Mesodermal cell (in vitro differentiated cells): ENCODE results near the gene PCGF5.

ENCODE experiments used
- H3K27ac ChIP-seq: 2 replicates; pipeline ENCODE4 v1.7.0; 2013; ENCODE audit warnings: mild to moderate bottlenecking, low read depth, low read length, moderate library complexity; ENCODE audit not compliant: severe bottlenecking
- H3K36me3 ChIP-seq: 2 replicates; pipeline ENCODE4 v1.7.1; 2013; ENCODE audit warnings: mild to moderate bottlenecking, low read length, moderate library complexity; ENCODE audit not compliant: control insufficient read depth, insufficient read depth
- H3K4me1 ChIP-seq: one replicate; pipeline ENCODE4 v1.7.1; 2013; ENCODE audit warnings: mild to moderate bottlenecking, low read length; ENCODE audit not compliant: insufficient read depth, control insufficient read depth, poor library complexity, severe bottlenecking
- H3K4me3 ChIP-seq: 2 replicates; pipeline ENCODE4 v1.7.0; 2013; ENCODE audit warnings: low read length, control low read depth, mild to moderate bottlenecking; ENCODE audit not compliant: insufficient read depth, poor library complexity, severe bottlenecking; ENCODE audit errors: extremely low read depth
- H3K9me3 ChIP-seq: 2 replicates; pipeline ENCODE4 v1.7.1; 2013; ENCODE audit warnings: mild to moderate bottlenecking, low read length, moderate library complexity; ENCODE audit not compliant: control insufficient read depth
- WGBS, 2 experiments: methylation state at CpG; one replicate each; pipeline ENCODE4 v1.1.5; 2013; ENCODE audit warnings: missing lambda C conversion rate in 2 of 2; ENCODE audit not compliant: insufficient coverage in 2 of 2; 5-methylcytosine and 5-hydroxymethylcytosine counted together

The PCGF5 gene

DNA sequence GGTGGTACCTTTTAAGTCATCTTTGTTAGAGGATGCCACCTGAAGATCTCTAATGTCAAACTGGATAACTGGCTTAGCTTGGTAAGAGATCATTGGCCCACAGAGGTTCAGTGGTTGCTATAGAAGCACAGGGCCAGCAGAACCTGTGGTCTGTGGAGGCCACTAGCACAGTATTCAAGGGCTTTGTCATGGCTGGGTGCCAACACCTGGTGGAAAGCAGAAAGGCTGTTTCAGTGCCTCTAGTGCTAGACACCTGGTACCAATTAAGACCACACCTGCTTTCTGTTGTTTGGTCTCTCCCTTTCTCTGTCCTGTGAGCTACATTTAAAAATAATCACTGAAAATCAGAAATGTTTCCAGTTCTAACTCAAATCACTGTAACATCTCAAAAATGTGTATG, 10.0 kb upstream of the PCGF5 start:
- Histone ChIP-seq H3K4me3 (no peak overlapping the region), H3K36me3 (no peaks in the 10 kb centered on the region), H3K9me3 (no peaks in the 10 kb centered on the region), H3K27ac (no peak overlapping the region), H3K4me1 (no peaks in the 10 kb centered on the region)

DNA sequence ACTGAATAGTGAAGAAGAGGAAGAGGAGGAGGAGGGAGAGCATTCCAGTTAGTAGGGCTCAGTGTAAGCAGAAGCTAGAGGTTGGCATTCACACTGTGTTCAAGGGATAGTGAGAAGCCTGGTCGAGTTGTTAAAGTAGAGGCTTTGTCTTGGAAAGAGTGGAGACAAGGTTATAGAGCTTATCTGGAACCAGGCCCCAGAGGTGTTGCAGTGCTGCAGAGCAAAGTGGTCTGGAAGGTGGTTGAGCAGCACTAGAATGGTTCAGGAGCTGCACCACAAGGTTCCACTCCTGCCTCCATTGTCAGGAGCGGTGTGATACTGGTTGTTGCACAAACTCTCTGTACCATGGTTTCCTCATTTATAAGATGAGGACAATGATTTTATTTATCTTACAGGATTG, 8.8 kb upstream of the PCGF5 start:
- WGBS, 2 experiments, result 46 to 47% methylated on average over 1 of the region's 2 CpGs
- no peaks in the 10 kb centered on the region for H3K36me3 ChIP-seq
- H3K27ac ChIP-seq, result no peak overlapping the region
- no peaks in the 10 kb centered on the region for H3K4me1 ChIP-seq
- no peaks in the 10 kb centered on the region for H3K9me3 ChIP-seq
- no peak overlapping the region for H3K4me3 ChIP-seq

DNA sequence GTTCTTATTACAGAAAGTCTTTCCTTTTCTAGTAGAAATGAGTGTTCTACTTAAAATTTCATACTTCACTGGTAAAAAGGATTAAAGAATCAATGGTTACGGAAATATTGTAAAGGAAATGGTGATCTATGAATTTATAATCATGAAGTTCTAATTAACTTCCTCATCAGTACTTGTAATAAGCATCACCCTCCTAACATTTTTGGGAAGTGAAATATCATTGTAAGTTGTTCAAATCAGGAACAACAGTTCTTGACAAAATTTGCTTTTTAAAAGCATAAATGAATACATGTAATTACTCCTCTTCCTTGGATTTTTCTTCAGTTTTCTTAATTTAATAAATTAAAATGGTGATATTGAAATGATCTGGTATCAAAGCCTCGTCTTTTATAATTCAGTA, 5.6 kb upstream of the PCGF5 start:
- no peak overlapping the region for H3K4me3 ChIP-seq
- no peaks in the 10 kb centered on the region for H3K4me1 ChIP-seq
- no peaks in the 10 kb centered on the region for H3K9me3 ChIP-seq
- no peak overlapping the region for H3K27ac ChIP-seq
- no CpG with 5 or more reads among the region's 2 CpGs for WGBS, 2 experiments
- no peaks in the 10 kb centered on the region for H3K36me3 ChIP-seq

DNA sequence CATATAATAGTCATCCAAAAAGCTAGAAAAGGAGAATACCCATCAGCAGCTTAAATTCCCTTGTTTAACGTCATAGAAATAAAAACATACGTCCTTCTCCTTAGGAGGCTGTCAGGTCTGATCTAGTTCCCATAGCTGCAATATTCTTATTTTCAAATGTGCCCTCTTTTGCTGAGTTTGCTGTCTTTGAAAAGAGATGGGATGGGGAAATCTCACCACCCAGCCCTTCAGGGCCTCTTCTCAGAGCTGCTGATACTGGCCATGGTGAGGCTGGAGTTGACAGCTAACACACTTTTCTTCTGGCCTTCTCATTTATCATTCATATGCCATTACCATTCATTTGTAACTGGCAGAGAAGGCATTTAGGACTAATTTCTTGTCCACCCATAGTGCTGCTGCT, 5.1 kb upstream of the PCGF5 start:
- H3K27ac ChIP-seq, result no peak overlapping the region
- H3K36me3 ChIP-seq, result no peaks in the 10 kb centered on the region
- H3K4me3 ChIP-seq, result no peak overlapping the region
- no peaks in the 10 kb centered on the region for H3K4me1 ChIP-seq
- H3K9me3 ChIP-seq, result no peaks in the 10 kb centered on the region
- WGBS, 2 experiments, result 80% methylated on average over 2 of the region's 2 CpGs; no CpG with 5 or more reads in 1 of the 2 experiments

DNA sequence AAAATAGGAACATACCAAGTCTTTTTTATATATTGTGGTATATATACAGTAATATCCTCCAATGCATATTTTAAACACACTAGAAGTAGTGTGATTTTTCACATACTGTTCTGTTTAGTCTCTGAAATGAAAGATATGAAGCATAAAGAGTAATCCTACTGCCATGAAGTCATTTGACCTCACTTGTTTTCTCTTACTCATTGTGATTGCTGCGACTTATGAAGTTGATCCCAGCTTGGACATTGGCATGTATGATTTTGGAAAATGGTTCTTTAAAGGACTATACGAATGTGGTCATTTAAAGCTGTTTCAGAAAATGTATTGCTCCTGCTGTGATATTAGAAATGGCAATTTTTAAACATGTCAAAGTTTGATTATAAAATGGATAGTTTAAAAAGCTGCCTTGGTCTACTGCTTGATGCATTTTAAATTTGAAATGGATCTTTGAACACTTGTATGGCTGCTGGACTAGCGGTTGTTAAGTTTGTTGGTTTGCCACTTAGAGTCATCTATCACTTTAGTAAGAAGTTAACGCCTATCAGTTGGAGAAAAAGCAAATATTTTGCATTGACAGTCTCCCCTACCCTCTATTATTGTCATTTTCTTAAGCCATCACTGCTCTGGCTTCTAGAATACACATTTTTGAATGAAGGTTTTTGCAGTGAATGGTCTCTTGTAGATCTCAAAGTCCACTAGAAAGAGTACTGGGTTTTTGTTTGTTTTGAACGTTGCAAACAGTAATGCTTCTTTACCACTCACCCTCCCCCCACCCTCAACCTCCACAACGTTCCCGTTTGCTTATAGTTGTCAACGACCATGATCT, 881 bp upstream of the PCGF5 start:
- no peak overlapping the region for H3K27ac ChIP-seq
- H3K36me3 ChIP-seq, result peaks cover 6% of the 10 kb centered on the region
- peak overlapping the region; percentile 70 for H3K4me3 ChIP-seq
- H3K4me1 ChIP-seq, result no peaks in the 10 kb centered on the region
- WGBS, 2 experiments, result 91 to 94% methylated on average over 1 to 2 of the region's 8 CpGs
- H3K9me3 ChIP-seq, result no peaks in the 10 kb centered on the region

DNA sequence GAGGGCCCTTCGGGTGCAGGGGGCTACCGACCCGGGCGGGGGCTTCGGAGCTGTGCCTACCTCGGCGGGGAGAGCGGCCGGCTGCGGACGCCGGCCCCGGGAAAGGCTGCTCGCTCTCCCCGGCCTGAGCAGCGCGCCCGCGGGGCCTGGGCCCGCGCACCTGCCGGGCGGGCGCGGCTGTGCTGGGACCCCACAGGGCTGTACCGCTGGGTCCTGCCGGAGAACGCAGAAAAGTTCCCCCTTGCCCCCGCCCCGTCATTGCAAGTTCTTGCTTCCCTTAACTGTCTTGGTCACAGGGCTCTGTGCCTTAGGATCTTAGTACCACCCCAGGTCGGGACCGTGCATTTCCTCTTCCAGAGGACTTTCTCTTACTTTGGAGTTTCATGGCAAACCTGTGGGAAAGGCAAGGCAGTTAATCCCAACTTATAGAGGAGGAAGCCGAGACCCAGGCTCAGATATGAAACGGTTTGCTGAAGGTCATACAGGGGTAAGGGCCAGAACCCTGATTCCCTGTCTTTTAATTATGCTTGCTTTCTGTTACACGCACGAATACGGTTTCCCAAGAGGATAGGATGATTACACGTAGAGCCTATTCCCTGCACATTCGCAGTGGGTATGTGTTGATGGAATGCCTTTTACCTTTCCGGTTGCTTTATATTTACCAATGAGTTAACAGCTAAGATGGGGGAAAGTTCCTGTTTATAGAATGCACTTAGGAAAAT, 652 bp downstream of the PCGF5 start:
- H3K27ac ChIP-seq, result no peak overlapping the region
- H3K9me3 ChIP-seq, result no peaks in the 10 kb centered on the region
- H3K4me3 ChIP-seq, result peak overlapping the region; percentile 70
- H3K4me1 ChIP-seq, result no peaks in the 10 kb centered on the region
- whole genome bisulfite sequencing, 2 experiments, result 5 to 6% methylated on average over 29 to 33 of the region's 40 CpGs
- peaks cover 6% of the 10 kb centered on the region for H3K36me3 ChIP-seq

DNA sequence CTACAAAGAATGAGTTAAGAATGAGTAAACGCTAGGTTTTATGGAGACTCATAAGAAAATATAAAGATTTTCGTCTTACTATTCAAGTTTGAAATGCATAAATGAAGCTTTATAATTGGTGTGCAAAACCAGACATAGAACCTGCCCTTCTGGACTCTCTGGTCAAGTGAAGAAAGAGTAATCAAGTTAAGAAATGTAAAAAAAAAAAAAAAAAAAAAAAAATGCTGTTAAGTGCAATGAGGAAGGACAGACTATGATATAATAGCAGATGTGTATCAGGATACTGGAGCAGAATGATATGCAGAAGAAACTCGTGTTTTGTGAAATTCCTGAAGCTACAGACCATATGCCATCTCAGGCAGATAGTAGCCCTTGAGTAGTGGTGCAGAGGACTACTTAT, 5.6 kb downstream of the PCGF5 start:
- 67 to 100% methylated on average over 1 to 2 of the region's 3 CpGs for WGBS, 2 experiments
- no peaks in the 10 kb centered on the region for H3K9me3 ChIP-seq
- no peak overlapping the region for H3K27ac ChIP-seq
- H3K36me3 ChIP-seq, result peaks cover 6% of the 10 kb centered on the region
- no peak overlapping the region for H3K4me3 ChIP-seq
- no peaks in the 10 kb centered on the region for H3K4me1 ChIP-seq

DNA sequence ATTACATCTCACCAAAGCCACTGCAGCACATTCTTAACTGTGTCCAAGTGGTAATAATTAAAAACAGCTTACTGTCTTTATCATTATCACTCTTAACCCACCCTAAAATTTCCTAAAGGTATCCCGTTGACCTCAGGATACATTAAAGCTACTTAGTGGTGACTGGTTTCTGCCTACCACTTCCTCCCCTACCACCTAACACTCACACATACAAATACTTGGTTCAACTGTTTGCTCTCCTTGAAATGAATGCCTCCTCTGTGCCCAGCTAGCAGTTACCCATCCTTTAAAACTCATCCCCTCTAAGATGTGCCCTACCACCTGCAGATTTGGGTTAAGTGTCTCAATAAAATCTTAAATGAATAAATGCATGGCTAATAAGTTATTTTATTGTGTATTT, 7.1 kb downstream of the PCGF5 start:
- 78 to 100% methylated on average over 1 of the region's 1 CpG for WGBS, 2 experiments
- H3K4me1 ChIP-seq, result no peaks in the 10 kb centered on the region
- H3K9me3 ChIP-seq, result no peaks in the 10 kb centered on the region
- H3K36me3 ChIP-seq, result peaks cover 6% of the 10 kb centered on the region
- H3K4me3 ChIP-seq, result no peak overlapping the region
- H3K27ac ChIP-seq, result no peak overlapping the region

DNA sequence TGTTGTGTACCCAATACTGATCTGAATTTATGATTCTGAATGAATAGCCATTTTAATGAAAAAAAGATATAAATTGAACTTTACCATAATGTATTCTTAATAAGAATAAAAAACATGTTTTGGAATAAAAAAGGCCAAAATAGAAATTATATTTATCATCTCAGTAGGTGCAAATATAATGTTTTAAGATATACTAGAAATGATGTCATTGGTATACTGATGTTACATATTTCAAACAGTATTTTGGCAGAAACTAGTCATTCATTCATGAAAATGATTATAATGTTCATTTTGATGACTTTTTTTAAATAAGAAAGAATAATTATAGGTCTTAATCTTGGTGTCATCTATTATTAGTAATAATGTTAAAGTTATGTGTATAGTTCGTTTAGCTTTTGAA, 9.2 kb downstream of the PCGF5 start:
- H3K36me3 ChIP-seq, result no peaks in the 10 kb centered on the region
- no peaks in the 10 kb centered on the region for H3K4me1 ChIP-seq
- no peaks in the 10 kb centered on the region for H3K9me3 ChIP-seq
- H3K4me3 ChIP-seq, result no peak overlapping the region
- WGBS, 2 experiments, result no CpG with 5 or more reads among the region's 1 CpG
- no peak overlapping the region for H3K27ac ChIP-seq

DNA sequence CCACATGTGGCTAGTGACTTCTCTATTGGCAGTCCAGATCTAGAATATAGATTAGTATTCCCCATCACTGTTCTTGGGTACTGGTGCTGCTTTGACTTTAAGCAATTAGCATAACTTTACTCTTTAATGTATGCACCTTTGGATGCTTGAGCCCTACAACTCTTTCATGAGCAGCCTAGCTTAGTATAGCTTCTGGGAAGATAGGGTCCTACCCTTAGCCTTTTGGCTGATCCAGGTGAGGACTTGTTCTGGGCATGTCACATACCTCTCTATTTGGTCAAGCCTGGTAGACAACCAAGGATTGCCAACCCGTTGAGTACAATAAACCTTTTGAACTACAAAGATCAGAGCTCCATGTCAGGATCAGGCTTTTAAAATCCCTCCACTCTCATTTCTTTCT, 17.7 kb downstream of the PCGF5 start:
- Histone ChIP-seq H3K4me3 (no peak overlapping the region), H3K9me3 (no peaks in the 10 kb centered on the region), H3K36me3 (no peaks in the 10 kb centered on the region), H3K4me1 (no peaks in the 10 kb centered on the region), H3K27ac (no peak overlapping the region)
- 57% methylated on average over 1 of the region's 1 CpG; no CpG with 5 or more reads in 1 of the 2 experiments for WGBS, 2 experiments

DNA sequence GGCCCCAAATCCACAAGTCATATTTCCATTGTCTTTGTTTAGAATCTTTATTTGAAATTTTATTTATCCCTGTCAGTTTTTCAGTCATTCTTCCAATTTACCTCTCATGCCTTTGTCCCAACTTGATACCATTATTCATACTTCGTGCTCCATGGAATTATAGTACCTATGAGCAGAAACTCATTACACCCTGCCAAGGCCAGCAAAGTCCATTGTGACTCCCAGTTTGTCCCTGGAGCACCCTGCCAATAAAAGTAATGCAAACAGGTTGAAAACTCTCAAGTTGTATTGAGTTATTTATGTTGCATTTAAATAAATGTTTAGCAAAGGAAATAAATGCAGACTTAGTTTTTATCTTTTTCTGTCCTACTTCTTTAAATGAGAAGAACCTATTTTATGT, 19.3 kb downstream of the PCGF5 start:
- WGBS, 2 experiments, result 83% methylated on average over 1 of the region's 1 CpG; no CpG with 5 or more reads in 1 of the 2 experiments
- no peaks in the 10 kb centered on the region for H3K36me3 ChIP-seq
- no peaks in the 10 kb centered on the region for H3K9me3 ChIP-seq
- H3K4me3 ChIP-seq, result no peak overlapping the region
- no peak overlapping the region for H3K27ac ChIP-seq
- no peaks in the 10 kb centered on the region for H3K4me1 ChIP-seq
